Chondrocyte (in vitro differentiated cells): ENCODE data around the gene BRF1. TPM values are rescaled to one million over a fixed set of nuclear protein-coding genes. Genes with fewer than 3 reads are reported as not detected.

ENCODE experiments used
- DNase-seq: peaks from one replicate; pipeline ENCODE4 v3.0.0; 2021; ENCODE audit warnings: mixed read lengths, low spot score
- H3K27ac Mint-ChIP-seq: one replicate; pipeline ENCODE4 v1.8.0; 2021; ENCODE audit warnings: mild to moderate bottlenecking, moderate library complexity, mixed read lengths; ENCODE audit not compliant: unreplicated experiment
- H3K27me3 Mint-ChIP-seq: 2 replicates; pipeline ENCODE4 v1.8.0; 2021; ENCODE audit warnings: low read depth, mixed read lengths
- H3K36me3 Mint-ChIP-seq: 2 replicates; pipeline ENCODE4 v1.8.0; 2021; ENCODE audit warnings: low read depth, mixed read lengths
- H3K4me1 Mint-ChIP-seq: 2 replicates; pipeline ENCODE4 v1.8.0; 2021; ENCODE audit warnings: low read depth, mild to moderate bottlenecking, mixed read lengths
- H3K4me3 Mint-ChIP-seq: one replicate; pipeline ENCODE4 v1.8.0; 2021; ENCODE audit warnings: mild to moderate bottlenecking, moderate library complexity, mixed read lengths; ENCODE audit not compliant: unreplicated experiment
- H3K9me3 Mint-ChIP-seq: 2 replicates; pipeline ENCODE4 v1.8.0; 2021; ENCODE audit warnings: low read depth, mixed read lengths
- total RNA-seq: library from RNA; stranded (reverse); gene quantifications from 3 replicates; pipeline ENCODE4 v1.2.1, GENCODE V29; 2021
- TF ChIP-seq, protein P1 (sequence below): fragments of 200-600 bp; sonication (generic); IDR thresholded peaks from 2 replicates; pipeline ENCODE4 v1.5.0; 2021; ENCODE audit warnings: antibody characterized with exemption, mild to moderate bottlenecking, moderate library complexity

BRF1 gene
- total RNA-seq, 1 donor from 2014 or later, result 26.1 TPM

DNA sequence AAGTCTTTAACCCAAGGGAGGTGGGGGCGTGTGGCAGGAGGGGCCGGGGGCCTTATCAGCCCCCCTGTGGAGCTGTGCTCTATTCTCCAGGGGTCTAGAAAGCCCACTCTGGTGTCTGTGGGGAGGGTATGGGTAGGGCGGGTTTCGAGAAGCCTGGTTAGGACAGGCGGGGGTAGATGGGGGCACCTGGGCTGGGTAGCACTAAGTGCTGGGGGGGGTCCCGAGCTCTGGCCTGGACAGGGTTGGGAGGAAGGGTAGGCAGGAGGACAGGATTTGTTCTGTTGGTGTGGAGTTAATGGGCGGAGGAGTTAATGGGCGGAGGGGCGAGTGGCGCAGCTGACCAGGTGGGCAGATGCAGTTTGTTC is 15.8 kb upstream of the BRF1 start:
- H3K27me3 Mint-ChIP-seq, result no peaks in the 10 kb centered on the region
- DNase-seq, result no peak
- H3K9me3 Mint-ChIP-seq, result no peaks in the 10 kb centered on the region
- H3K4me3 Mint-ChIP-seq, result peak overlapping the region; percentile 82
- H3K4me1 Mint-ChIP-seq, result peaks cover 33% of the 10 kb centered on the region
- H3K36me3 Mint-ChIP-seq, result no peaks in the 10 kb centered on the region
- H3K27ac Mint-ChIP-seq, result peak overlapping the region; percentile 13
- TF ChIP-seq, protein P1, sequence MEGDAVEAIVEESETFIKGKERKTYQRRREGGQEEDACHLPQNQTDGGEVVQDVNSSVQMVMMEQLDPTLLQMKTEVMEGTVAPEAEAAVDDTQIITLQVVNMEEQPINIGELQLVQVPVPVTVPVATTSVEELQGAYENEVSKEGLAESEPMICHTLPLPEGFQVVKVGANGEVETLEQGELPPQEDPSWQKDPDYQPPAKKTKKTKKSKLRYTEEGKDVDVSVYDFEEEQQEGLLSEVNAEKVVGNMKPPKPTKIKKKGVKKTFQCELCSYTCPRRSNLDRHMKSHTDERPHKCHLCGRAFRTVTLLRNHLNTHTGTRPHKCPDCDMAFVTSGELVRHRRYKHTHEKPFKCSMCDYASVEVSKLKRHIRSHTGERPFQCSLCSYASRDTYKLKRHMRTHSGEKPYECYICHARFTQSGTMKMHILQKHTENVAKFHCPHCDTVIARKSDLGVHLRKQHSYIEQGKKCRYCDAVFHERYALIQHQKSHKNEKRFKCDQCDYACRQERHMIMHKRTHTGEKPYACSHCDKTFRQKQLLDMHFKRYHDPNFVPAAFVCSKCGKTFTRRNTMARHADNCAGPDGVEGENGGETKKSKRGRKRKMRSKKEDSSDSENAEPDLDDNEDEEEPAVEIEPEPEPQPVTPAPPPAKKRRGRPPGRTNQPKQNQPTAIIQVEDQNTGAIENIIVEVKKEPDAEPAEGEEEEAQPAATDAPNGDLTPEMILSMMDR, result no peak

- no peaks in the 10 kb centered on the region for H3K36me3 Mint-ChIP-seq
- peak overlapping the region; percentile 17 for H3K27ac Mint-ChIP-seq
- H3K27me3 Mint-ChIP-seq, result no peaks in the 10 kb centered on the region
- peaks cover 33% of the 10 kb centered on the region for H3K4me1 Mint-ChIP-seq
- TF ChIP-seq, protein P1, result no peak
- no peak for DNase-seq
- peak overlapping the region; percentile 82 for H3K4me3 Mint-ChIP-seq
- H3K9me3 Mint-ChIP-seq, result no peaks in the 10 kb centered on the region
These were observed 15.3 kb upstream of the BRF1 start for GRCh38 chr14:105315941-105316576.

GRCh38 chr14:105315211-105315721 is 14.5 kb upstream of the BRF1 start:
- Mint-ChIP-seq H3K9me3 (no peaks in the 10 kb centered on the region), H3K36me3 (no peaks in the 10 kb centered on the region), H3K4me1 (peaks cover 33% of the 10 kb centered on the region), H3K27me3 (no peaks in the 10 kb centered on the region), H3K27ac (peak overlapping the region; percentile 86), H3K4me3 (peak overlapping the region; percentile 82)
- TF ChIP-seq, protein P1, result peak; percentile 28
- no peak for DNase-seq

- H3K9me3 Mint-ChIP-seq, result no peaks in the 10 kb centered on the region
- peak within 1 kb of the TSS; percentile 86 for H3K27ac Mint-ChIP-seq
- no peaks in the 10 kb centered on the region for H3K27me3 Mint-ChIP-seq
- peak within 1 kb of the TSS; percentile 82 for H3K4me3 Mint-ChIP-seq
- DNase-seq, result no peak
- H3K36me3 Mint-ChIP-seq, result no peaks in the 10 kb centered on the region
- TF ChIP-seq, protein P1, result peak; percentile 6
- peaks cover 33% of the 10 kb centered on the region for H3K4me1 Mint-ChIP-seq
These were observed 13.7 kb upstream of the BRF1 start, which contains the start of gene PACS2 for GRCh38 chr14:105314287-105315200. PACS2 (plus strand) TSS chr14:105314748; CDS start chr14:105314919, 171 bp downstream.
